H9 (cell line): ENCODE results near the gene TEKT5. TPM values are rescaled to one million over a fixed set of nuclear protein-coding genes. Genes with fewer than 3 reads are reported as not detected.

Source experiments
- DNase-seq: peaks from one replicate; pipeline ENCODE4 v3.0.0-alpha.2; 2017
- H2AFZ ChIP-seq: one replicate; pipeline ENCODE4 v1.6.1; 2013; ENCODE audit warnings: mild to moderate bottlenecking, low read length, control low read depth, moderate library complexity
- H2AK5ac ChIP-seq: 2 replicates; pipeline ENCODE4 v1.6.1; 2013; ENCODE audit warnings: low read length, control low read depth, mixed read lengths; ENCODE audit not compliant: insufficient read length
- H2BK120ac ChIP-seq: one replicate; pipeline ENCODE4 v1.6.1; 2013; ENCODE audit warnings: low read depth, mild to moderate bottlenecking, low read length, control low read depth, inconsistent platforms; ENCODE audit not compliant: poor library complexity, severe bottlenecking
- H2BK12ac ChIP-seq: 2 replicates; pipeline ENCODE4 v1.6.1; 2013; ENCODE audit warnings: low read length, control low read depth, mixed read lengths, low read depth; ENCODE audit not compliant: insufficient read length
- H2BK15ac ChIP-seq: 2 replicates; pipeline ENCODE4 v1.6.1; 2013; ENCODE audit warnings: low read depth, low read length, control low read depth
- H2BK20ac ChIP-seq: one replicate; pipeline ENCODE4 v1.6.1; 2013; ENCODE audit warnings: low read depth, mild to moderate bottlenecking, low read length, control low read depth, inconsistent platforms; ENCODE audit not compliant: poor library complexity, severe bottlenecking
- H2BK5ac ChIP-seq: 2 replicates; pipeline ENCODE4 v1.6.1; 2013; ENCODE audit warnings: low read length, control low read depth, mixed read lengths; ENCODE audit not compliant: insufficient read length
- H3K14ac ChIP-seq: 2 replicates; pipeline ENCODE4 v1.6.1; 2013; ENCODE audit warnings: low read length, control low read depth; ENCODE audit not compliant: insufficient read depth
- H3K18ac ChIP-seq: 2 replicates; pipeline ENCODE4 v1.6.1; 2013; ENCODE audit warnings: low read depth, mild to moderate bottlenecking, mixed read lengths, low read length, control low read depth; ENCODE audit not compliant: insufficient read length
- H3K23ac ChIP-seq: 2 replicates; pipeline ENCODE4 v1.6.1; 2013; ENCODE audit warnings: low read length, control low read depth, mixed read lengths, low read depth; ENCODE audit not compliant: insufficient read length
- H3K23me2 ChIP-seq: 2 replicates; pipeline ENCODE4 v1.6.1; 2013; ENCODE audit warnings: low read depth, mild to moderate bottlenecking, mixed read lengths, low read length, control low read depth; ENCODE audit not compliant: insufficient read length, poor library complexity, severe bottlenecking
- H3K27ac ChIP-seq: 2 replicates; pipeline ENCODE4 v1.5.1; 2013; ENCODE audit warnings: low read length, control low read depth, mixed read lengths, low read depth; ENCODE audit not compliant: insufficient read length
- H3K27me3 ChIP-seq: 2 replicates; pipeline ENCODE4 v1.6.1; 2013; ENCODE audit warnings: low read length, control low read depth, inconsistent platforms; ENCODE audit not compliant: insufficient read depth
- H3K4ac ChIP-seq: 2 replicates; pipeline ENCODE4 v1.6.1; 2013; ENCODE audit warnings: low read depth, mild to moderate bottlenecking, control low read depth, inconsistent platforms, low read length, moderate library complexity
- H3K4me1 ChIP-seq: 2 replicates; pipeline ENCODE4 v1.6.1; 2013; ENCODE audit warnings: low read length, control low read depth, inconsistent platforms; ENCODE audit not compliant: insufficient read depth
- H3K4me2 ChIP-seq: 2 replicates; pipeline ENCODE4 v1.6.1; 2013; ENCODE audit warnings: low read length, control low read depth, mixed read lengths; ENCODE audit not compliant: insufficient read length, insufficient read depth
- H3K56ac ChIP-seq: 2 replicates; pipeline ENCODE4 v1.6.1; 2013; ENCODE audit warnings: low read depth, mild to moderate bottlenecking, mixed read lengths, low read length, control low read depth; ENCODE audit not compliant: insufficient read length
- H3K79me1 ChIP-seq: 2 replicates; pipeline ENCODE4 v1.6.1; 2013; ENCODE audit warnings: low read depth, mild to moderate bottlenecking, moderate library complexity, low read length, control low read depth, inconsistent platforms; ENCODE audit not compliant: insufficient read depth, poor library complexity, severe bottlenecking
- H3K79me2 ChIP-seq: 2 replicates; pipeline ENCODE4 v1.6.1; 2013; ENCODE audit warnings: low read length, control low read depth, inconsistent platforms; ENCODE audit not compliant: insufficient read depth
- H3K9ac ChIP-seq: 2 replicates; pipeline ENCODE4 v1.6.1; 2013; ENCODE audit warnings: low read length, control low read depth, mixed read lengths; ENCODE audit not compliant: insufficient read length; ENCODE audit errors: extremely low read depth
- H3K9me3 ChIP-seq: one replicate; pipeline ENCODE4 v1.6.1; 2013; ENCODE audit warnings: low read depth, low read length, inconsistent platforms; ENCODE audit not compliant: control insufficient read depth
- H3T11ph ChIP-seq: one replicate; pipeline ENCODE4 v1.6.1; 2013; ENCODE audit warnings: mild to moderate bottlenecking, low read length, control low read depth, inconsistent platforms
- H4K20me1 ChIP-seq: one replicate; pipeline ENCODE4 v1.6.1; 2013; ENCODE audit not compliant: control insufficient read depth, insufficient read length, insufficient read depth
- H4K5ac ChIP-seq: 2 replicates; pipeline ENCODE4 v1.6.1; 2013; ENCODE audit warnings: low read depth, mild to moderate bottlenecking, mixed read lengths, low read length, control low read depth; ENCODE audit not compliant: insufficient read length
- H4K8ac ChIP-seq: replicated peaks from 2 replicates; pipeline ENCODE4 v1.6.1; 2013; ENCODE audit warnings: low read length, control low read depth, mixed read lengths, low read depth; ENCODE audit not compliant: insufficient read length
- H4K91ac ChIP-seq: 2 replicates; pipeline ENCODE4 v1.6.1; 2013; ENCODE audit warnings: low read depth, mild to moderate bottlenecking, moderate library complexity, mixed read lengths, low read length, control low read depth; ENCODE audit not compliant: insufficient read length
- H3K27ac Mint-ChIP-seq, 3 experiments: 2 replicates in 2 of 3; 3 replicates in 1 of 3; pipeline ENCODE4 v1.8.0; 2020 to 2021; ENCODE audit warnings: mixed read lengths in 3 of 3, mild to moderate bottlenecking in 1 of 3, moderate library complexity in 1 of 3
- H3K27me3 Mint-ChIP-seq: 2 replicates; pipeline ENCODE4 v1.8.0; 2021; ENCODE audit warnings: low read depth, mild to moderate bottlenecking, moderate library complexity, mixed read lengths
- H3K36me3 Mint-ChIP-seq, 3 experiments: 2 replicates in 2 of 3; 3 replicates in 1 of 3; pipeline ENCODE4 v1.8.0; 2020 to 2021; ENCODE audit warnings: low read depth in 3 of 3, mixed read lengths in 3 of 3; ENCODE audit not compliant: insufficient read depth in 1 of 3
- H3K4me1 Mint-ChIP-seq, 2 experiments: 2 replicates each; pipeline ENCODE4 v1.8.0; 2020; ENCODE audit warnings: mixed read lengths in 2 of 2
- H3K4me3 Mint-ChIP-seq, 2 experiments: 2 replicates in 1 of 2; 3 replicates in 1 of 2; pipeline ENCODE4 v1.8.0; 2020 to 2021; ENCODE audit warnings: mild to moderate bottlenecking in 2 of 2, mixed read lengths in 2 of 2, moderate library complexity in 1 of 2
- H3K9me3 Mint-ChIP-seq, 2 experiments: 2 replicates in 1 of 2; 3 replicates in 1 of 2; pipeline ENCODE4 v1.8.0; 2020; ENCODE audit warnings: mild to moderate bottlenecking in 2 of 2, mixed read lengths in 2 of 2, moderate library complexity in 1 of 2
- CTCF ChIP-seq: fragments of 200-600 bp; sonication (generic); conservative IDR thresholded peaks from 3 replicates; pipeline ENCODE4 v1.8.0; 2021; ENCODE audit warnings: antibody characterized with exemption, mild to moderate bottlenecking
- WGBS: extraction: QIAGEN DNeasy Blood & Tissue Kit; methylation state at CpG from one replicate; pipeline ENCODE4 v1.1.7; 2013; ENCODE audit warnings: missing lambda C conversion rate, low lambda C conversion rate, mixed read lengths; ENCODE audit not compliant: insufficient read length; ENCODE audit errors: extremely low coverage; 5-methylcytosine and 5-hydroxymethylcytosine counted together
- total RNA-seq: library from RNA; stranded (reverse); gene quantifications from 2 replicates; pipeline ENCODE4 v1.2.1, GENCODE V29; 2021

Gene TEKT5
- total RNA-seq, 1 experiment from 2014 or later = 0.31 TPM

- H3K27ac Mint-ChIP-seq = no peak overlapping the region
- no peaks in the 10 kb centered on the region for H3K79me1 ChIP-seq
- DNase-seq = no peak
Measured at GRCh38 chr16:10583269-10583668, 111.5 kb downstream of the TEKT5 start.

More at GRCh38 chr16:10583269-10583668, 111.5 kb downstream of the TEKT5 start:
- Histone ChIP-seq H3K14ac (no peak overlapping the region), H3K56ac (no peak overlapping the region), H2AK5ac (no peak overlapping the region), H3K9me3 (no peaks in the 10 kb centered on the region), H3K4ac (no peak overlapping the region), H3K18ac (no peak overlapping the region), H3K4me2 (no peak overlapping the region), H3K4me1 (peaks cover 4% of the 10 kb centered on the region; the same call in 1 of the 2 replicates), H3K27ac (no peak overlapping the region), H4K91ac (no peak overlapping the region), H3K23me2 (peaks cover 3% of the 10 kb centered on the region), H2AFZ (no peak overlapping the region), H2BK5ac (no peak overlapping the region), H3K27me3 (no peaks in the 10 kb centered on the region), H3K9ac (no peak overlapping the region), H2BK120ac (no peak overlapping the region), H2BK12ac (no peak overlapping the region), H4K20me1 (no peaks in the 10 kb centered on the region), H3T11ph (no peak overlapping the region), H3K23ac (no peak overlapping the region), H4K5ac (no peak overlapping the region), H4K8ac (no peak overlapping the region), H3K79me2 (no peaks in the 10 kb centered on the region), H2BK20ac (no peak overlapping the region), H2BK15ac (no peak overlapping the region)
- peaks cover 0 to 4% (median 2%) of the 10 kb centered on the region in 3 experiments; a peak in 1 of 7 replicates for H3K36me3 Mint-ChIP-seq
- WGBS = no CpG with 5 or more reads among the region's 4 CpGs
- TF ChIP-seq CTCF = no peak
- peaks cover 0 to 7% of the 10 kb centered on the region in 2 experiments; a peak in 4 of 5 replicates for H3K9me3 Mint-ChIP-seq
- H3K27me3 Mint-ChIP-seq = peaks cover 27% of the 10 kb centered on the region
- H3K4me1 Mint-ChIP-seq = peaks cover 33 to 50% of the 10 kb centered on the region in 2 experiments
- no peak overlapping the region; a peak in 1 of 5 replicates for H3K4me3 Mint-ChIP-seq
